Testis (tissue), 2 donors: ENCODE data around the gene ZFYVE27.

ENCODE experiments used
- POLR2A ChIP-seq: fragments of 450-650 bp; IDR thresholded peaks from one replicate; pipeline ENCODE4 v1.6.1; 2017; ENCODE audit warnings: antibody characterized with exemption, mild to moderate bottlenecking, moderate library complexity
- TF ChIP-seq, protein P1 (sequence below), 3 experiments: fragments of 450-650 bp in 2 of 3; fragments of 200-600 bp in 1 of 3; sonication (generic) in 1 of 3; IDR thresholded peaks; one replicate each; pipeline ENCODE4 v1.5.1; 2016 to 2019; ENCODE audit warnings: antibody characterized with exemption in 3 of 3, mild to moderate bottlenecking in 2 of 3, moderate library complexity in 1 of 3

DNA sequence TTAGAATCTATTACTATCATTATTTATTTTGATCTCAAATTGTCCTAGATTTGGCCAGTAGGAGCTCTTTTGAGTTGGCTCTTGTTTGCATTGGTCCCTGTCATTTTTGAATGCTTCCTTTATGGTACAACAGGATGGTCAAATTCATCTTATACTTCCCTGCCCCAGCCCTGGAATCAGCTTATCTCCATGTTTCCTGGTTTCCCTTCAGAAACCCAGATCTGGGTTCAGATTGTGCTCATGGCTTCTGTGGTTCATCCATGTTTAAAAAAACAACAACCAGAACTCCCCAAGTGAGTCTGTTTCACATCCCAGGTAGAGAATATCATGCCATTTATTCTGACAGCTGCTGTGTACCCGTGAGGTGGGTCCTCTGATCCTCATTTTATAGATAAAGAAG lies 10.6 kb downstream of the ZFYVE27 start:
- TF ChIP-seq POLR2A: no peak
- TF ChIP-seq, protein P1, sequence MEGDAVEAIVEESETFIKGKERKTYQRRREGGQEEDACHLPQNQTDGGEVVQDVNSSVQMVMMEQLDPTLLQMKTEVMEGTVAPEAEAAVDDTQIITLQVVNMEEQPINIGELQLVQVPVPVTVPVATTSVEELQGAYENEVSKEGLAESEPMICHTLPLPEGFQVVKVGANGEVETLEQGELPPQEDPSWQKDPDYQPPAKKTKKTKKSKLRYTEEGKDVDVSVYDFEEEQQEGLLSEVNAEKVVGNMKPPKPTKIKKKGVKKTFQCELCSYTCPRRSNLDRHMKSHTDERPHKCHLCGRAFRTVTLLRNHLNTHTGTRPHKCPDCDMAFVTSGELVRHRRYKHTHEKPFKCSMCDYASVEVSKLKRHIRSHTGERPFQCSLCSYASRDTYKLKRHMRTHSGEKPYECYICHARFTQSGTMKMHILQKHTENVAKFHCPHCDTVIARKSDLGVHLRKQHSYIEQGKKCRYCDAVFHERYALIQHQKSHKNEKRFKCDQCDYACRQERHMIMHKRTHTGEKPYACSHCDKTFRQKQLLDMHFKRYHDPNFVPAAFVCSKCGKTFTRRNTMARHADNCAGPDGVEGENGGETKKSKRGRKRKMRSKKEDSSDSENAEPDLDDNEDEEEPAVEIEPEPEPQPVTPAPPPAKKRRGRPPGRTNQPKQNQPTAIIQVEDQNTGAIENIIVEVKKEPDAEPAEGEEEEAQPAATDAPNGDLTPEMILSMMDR (IDR thresholded peaks at IDR 0.05): no peak
